PC-3 (cell line): Measurements from ENCODE around the gene AOPEP. TPM values are rescaled to one million over a fixed set of nuclear protein-coding genes. Genes with fewer than 3 reads are reported as not detected.

ENCODE experiments used
- ATAC-seq: fragments of 200-7000 bp; cut with Tn5 transposase; 2 replicates; pipeline ENCODE4 v1.9.1; 2020; ENCODE audit warnings: mild to moderate bottlenecking, moderate library complexity
- BruUV-seq: library from RNA; stranded (reverse); fragments of 400-500 nt; replicated peaks from 2 replicates; lab custom pipeline; 2021; lab: Mats Ljungman, UMichigan
- CTCF ChIA-PET: fragments of 300-600 bp; sonication (Branson Sonifier 250); formaldehyde crosslinking; loops from one replicate; lab custom pipeline; 2022; ENCODE audit warnings: antibody characterized with exemption; lab: Charles Lee
- POLR2A ChIA-PET: fragments of 300-600 bp; sonication (Branson Sonifier 250); formaldehyde crosslinking; loops from one replicate; lab custom pipeline; 2022; ENCODE audit warnings: antibody characterized with exemption; ENCODE audit not compliant: unreplicated experiment; lab: Charles Lee
- DNase-seq: peaks from one replicate; pipeline ENCODE4 v3.0.0-alpha.2; 2015
- H2AFZ ChIP-seq: fragments of 300-600 bp; sonication (generic); 2 replicates; pipeline ENCODE4 v1.6.0; 2016; ENCODE audit warnings: antibody characterized with exemption, low read length
- H3F3A ChIP-seq: fragments of 300-600 bp; sonication (generic); one replicate; pipeline ENCODE4 v1.6.0; 2017; ENCODE audit warnings: antibody characterized with exemption, low read length, control low read depth, mild to moderate bottlenecking; ENCODE audit not compliant: unreplicated experiment
- H3K27ac ChIP-seq: fragments of 300-600 bp; sonication (generic); 2 replicates; pipeline ENCODE4 v1.5.1; 2016; ENCODE audit warnings: mild to moderate bottlenecking, low read length
- H3K27me3 ChIP-seq: fragments of 300-600 bp; sonication (generic); 2 replicates; pipeline ENCODE4 v1.6.1; 2016; ENCODE audit warnings: low read length, mixed read lengths
- H3K36me3 ChIP-seq: fragments of 300-600 bp; sonication (generic); 2 replicates; pipeline ENCODE4 v1.6.1; 2016; ENCODE audit warnings: low read depth, mixed run types, low read length, mixed read lengths
- H3K4me1 ChIP-seq: fragments of 300-600 bp; sonication (generic); 2 replicates; pipeline ENCODE4 v1.5.1; 2016; ENCODE audit warnings: low read length; ENCODE audit not compliant: insufficient read depth
- H3K4me2 ChIP-seq: fragments of 300-600 bp; sonication (generic); 2 replicates; pipeline ENCODE4 v1.6.0; 2016; ENCODE audit warnings: low read length
- H3K4me3 ChIP-seq: fragments of 300-600 bp; sonication (generic); 2 replicates; pipeline ENCODE4 v1.5.1; 2016; ENCODE audit warnings: mild to moderate bottlenecking, low read length, mixed read lengths
- H3K79me2 ChIP-seq: fragments of 300-600 bp; sonication (generic); 2 replicates; pipeline ENCODE4 v1.6.1; 2017; ENCODE audit warnings: low read length, mixed read lengths
- H3K9ac ChIP-seq: fragments of 300-600 bp; sonication (generic); 2 replicates; pipeline ENCODE4 v1.6.0; 2016; ENCODE audit warnings: mild to moderate bottlenecking, low read length
- H3K9me2 ChIP-seq: fragments of 300-600 bp; sonication (generic); replicated peaks from 2 replicates; pipeline ENCODE4 v1.6.1; 2016; ENCODE audit warnings: mixed run types, low read length, mixed read lengths
- H3K9me3 ChIP-seq: fragments of 300-600 bp; sonication (generic); 2 replicates; pipeline ENCODE4 v1.6.1; 2016; ENCODE audit warnings: low read length, mixed read lengths
- H4K20me1 ChIP-seq: fragments of 300-600 bp; sonication (generic); 2 replicates; pipeline ENCODE4 v1.6.1; 2016; ENCODE audit warnings: low read length, mixed read lengths
- CTCF ChIP-seq: fragments of 300-600 bp; sonication (generic); conservative IDR thresholded peaks from 2 replicates; pipeline ENCODE4 v1.5.1; 2017; ENCODE audit warnings: antibody characterized with exemption, low read depth, mild to moderate bottlenecking, low read length
- EZH2 ChIP-seq: fragments of 300-600 bp; sonication (generic); IDR thresholded peaks from one replicate; pipeline ENCODE4 v1.6.1; 2017; ENCODE audit warnings: antibody characterized with exemption, mild to moderate bottlenecking, low read length; ENCODE audit not compliant: unreplicated experiment
- EZH2phosphoT487 ChIP-seq: fragments of 300-600 bp; sonication (generic); IDR thresholded peaks from 2 replicates; pipeline ENCODE4 v1.6.1; 2018; ENCODE audit warnings: mild to moderate bottlenecking, antibody characterized with exemption, low read length, borderline replicate concordance
- intact Hi-C: fragments of 100-400 bp; cut with micrococcal nuclease; formaldehyde crosslinking; loops from 2 replicates; pipeline ENCODE4 v1.9.0; 2023
- total RNA-seq: library from RNA; depleted of rRNA; stranded (reverse); fragments of >200 nt; gene quantifications from 2 replicates; pipeline ENCODE4 v1.2.3, GENCODE V29; 2014

Gene AOPEP
- total RNA-seq, 1 experiment from 2014 or later: 23.1 TPM

DNA sequence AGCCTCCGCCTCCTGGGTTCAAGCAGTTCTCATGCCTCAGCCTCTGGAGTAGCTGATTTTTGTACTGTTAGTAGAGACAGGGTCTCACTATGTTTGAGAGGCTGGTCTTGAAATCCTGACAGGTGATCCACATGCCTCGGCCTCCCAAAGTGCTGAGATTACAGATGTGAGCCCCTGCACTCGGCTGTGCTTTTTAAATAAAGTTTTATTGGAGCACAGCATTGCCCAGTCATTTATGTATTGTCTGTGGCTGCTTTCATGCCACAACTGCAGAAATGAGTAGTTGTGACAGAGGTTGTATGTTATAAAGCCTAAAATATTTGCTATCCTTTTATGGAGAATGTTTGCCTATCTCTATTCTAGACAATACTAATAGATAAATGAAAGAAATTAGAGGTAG, 169.2 kb downstream of the AOPEP start:
- Histone ChIP-seq H3K9ac (no peak overlapping the region), H3K79me2 (0 out of 2 replicates have a peak, but pooled peaks cover 3% of the 10 kb centered on the region), H3K4me3 (no peak overlapping the region), H3F3A (no peaks in the 10 kb centered on the region), H3K9me3 (no peaks in the 10 kb centered on the region), H3K36me3 (peaks cover 2% of the 10 kb centered on the region; the same call in 1 of the 2 replicates), H4K20me1 (no peaks in the 10 kb centered on the region), H3K4me1 (peaks cover 31% of the 10 kb centered on the region), H2AFZ (no peak overlapping the region), H3K4me2 (no peak overlapping the region), H3K27ac (no peak overlapping the region), H3K9me2 (no peaks in the 10 kb centered on the region), H3K27me3 (no peaks in the 10 kb centered on the region)
- TF ChIP-seq EZH2 (no peak), CTCF (no peak), EZH2phosphoT487 (no peak)
- CTCF ChIA-PET: no interaction called here
- intact Hi-C loops: no loop called here
- no TSS peak for BruUV-seq
- DNase-seq: no peak
- POLR2A ChIA-PET: no interaction called here
- no peak for ATAC-seq

DNA sequence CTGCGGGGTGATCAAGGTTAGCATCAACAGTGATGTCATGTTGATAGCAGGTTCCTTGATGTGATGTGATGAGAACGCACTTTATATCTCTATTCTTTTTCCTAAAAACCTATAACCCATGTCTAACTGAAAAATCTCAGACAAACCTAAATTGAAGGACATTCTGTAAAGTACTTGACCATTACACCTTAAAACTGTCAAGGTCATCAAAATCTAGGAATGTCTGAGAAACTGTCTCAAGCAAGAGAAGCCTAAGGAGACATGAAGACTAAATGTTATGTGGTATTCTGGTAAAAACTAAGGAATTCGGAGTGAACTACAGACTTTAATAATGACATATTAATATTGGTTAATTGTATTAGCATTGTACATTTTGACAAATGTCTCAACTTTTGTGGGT, 170.0 kb downstream of the AOPEP start:
- H3K36me3 ChIP-seq: peaks cover under 1% of the 10 kb centered on the region; the same call in 1 of the 2 replicates
- H4K20me1 ChIP-seq: no peaks in the 10 kb centered on the region
- H3F3A ChIP-seq: peaks cover 5% of the 10 kb centered on the region
- 0 out of 2 replicates have a peak, but pooled peaks cover 3% of the 10 kb centered on the region for H3K79me2 ChIP-seq
- H3K9me3 ChIP-seq: no peaks in the 10 kb centered on the region
- intact Hi-C loops: no loop called here
- H2AFZ ChIP-seq: no peak overlapping the region
- ATAC-seq (no peak), DNase-seq (no peak)
- H3K4me2 ChIP-seq: no peak overlapping the region
- H3K9ac ChIP-seq: no peak overlapping the region
- no peaks in the 10 kb centered on the region for H3K27me3 ChIP-seq
- no peak for TF ChIP-seq EZH2
- TF ChIP-seq EZH2phosphoT487: no peak
- TF ChIP-seq CTCF: no peak
- BruUV-seq: no TSS peak
- H3K27ac ChIP-seq: no peak overlapping the region
- ChIA-PET CTCF (no interaction called here), POLR2A (no interaction called here)
- H3K4me3 ChIP-seq: no peak overlapping the region
- H3K4me1 ChIP-seq: peaks cover 35% of the 10 kb centered on the region
- no peaks in the 10 kb centered on the region for H3K9me2 ChIP-seq

DNA sequence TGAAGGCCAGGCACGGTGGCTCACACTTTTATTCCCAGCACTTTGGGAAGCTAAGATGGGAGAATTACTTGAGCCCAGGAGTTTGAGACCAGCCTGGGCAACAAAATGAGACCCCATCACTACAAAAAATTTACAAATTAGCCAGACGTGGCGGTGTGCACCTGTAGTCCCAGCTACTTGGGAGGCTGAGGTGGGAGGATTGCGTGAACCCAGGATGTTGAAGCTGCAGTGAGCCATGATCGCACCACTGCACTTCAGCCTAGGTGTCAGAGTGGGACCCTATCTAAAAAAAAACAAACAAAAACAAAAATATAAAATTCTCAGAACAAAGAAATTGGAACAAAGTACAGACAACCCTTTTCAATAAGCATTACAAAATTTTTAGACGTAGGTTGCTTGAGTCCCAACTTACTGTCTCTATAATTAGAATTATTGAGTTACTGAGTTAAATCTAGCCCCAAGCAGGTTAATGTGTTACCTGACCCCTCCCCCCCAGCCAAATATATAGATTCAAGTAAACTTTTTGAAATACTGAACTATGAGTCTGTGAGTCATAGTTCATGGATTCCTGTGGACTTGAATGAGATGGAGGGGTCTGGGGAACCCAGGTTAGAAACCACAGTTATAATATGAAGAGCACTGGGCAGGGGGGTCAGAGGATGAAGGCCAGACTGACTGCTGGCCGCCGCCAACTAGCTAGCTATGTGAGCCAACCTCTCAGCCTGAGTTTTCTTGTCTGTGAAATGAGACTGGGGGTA, 173.1 kb downstream of the AOPEP start:
- no peak overlapping the region for H2AFZ ChIP-seq
- no peaks in the 10 kb centered on the region for H3K79me2 ChIP-seq
- H3K4me2 ChIP-seq: no peak overlapping the region; the same call in 1 of the 2 replicates
- no peaks in the 10 kb centered on the region for H3K36me3 ChIP-seq
- peaks cover 5% of the 10 kb centered on the region for H3F3A ChIP-seq
- intact Hi-C loops: no loop called here
- H3K27me3 ChIP-seq: no peaks in the 10 kb centered on the region
- POLR2A ChIA-PET: no interaction called here
- H3K4me3 ChIP-seq: no peak overlapping the region
- DNase-seq (no peak), ATAC-seq (no peak)
- peaks cover 31% of the 10 kb centered on the region for H3K4me1 ChIP-seq
- no peaks in the 10 kb centered on the region for H3K9me2 ChIP-seq
- no peak overlapping the region for H3K9ac ChIP-seq
- H4K20me1 ChIP-seq: no peaks in the 10 kb centered on the region
- CTCF ChIA-PET: no interaction called here
- TF ChIP-seq EZH2phosphoT487 (no peak), EZH2 (no peak), CTCF (no peak)
- no peaks in the 10 kb centered on the region for H3K9me3 ChIP-seq
- no TSS peak for BruUV-seq
- H3K27ac ChIP-seq: no peak overlapping the region; the same call in 1 of the 2 replicates
